Tibial nerve (tissue), 4 donors: ENCODE measurements around the gene HGS.

Experiments used
- CTCF ChIP-seq, 5 experiments: fragments of 200-600 bp in 3 of 5; fragments of 450-650 bp in 2 of 5; sonication (generic) in 3 of 5; IDR thresholded peaks; one replicate each; pipeline ENCODE4 v1.5.1; 2016 to 2019; ENCODE audit warnings: antibody characterized with exemption in 5 of 5, mild to moderate bottlenecking in 3 of 5, moderate library complexity in 2 of 5
- EP300 ChIP-seq, 2 donors: sonication (generic); formaldehyde crosslinking; IDR thresholded peaks; one replicate each; pipeline ENCODE4 v1.6.1; 2017; ENCODE audit warnings: antibody characterized with exemption in 2 of 2, mild to moderate bottlenecking in 1 of 2
- POLR2A ChIP-seq, 2 donors: fragments of 450-650 bp; IDR thresholded peaks; one replicate each; pipeline ENCODE4 v1.6.1; 2017; ENCODE audit warnings: antibody characterized with exemption in 2 of 2, mild to moderate bottlenecking in 2 of 2, moderate library complexity in 2 of 2

- TF ChIP-seq EP300 (IDR thresholded peaks at IDR 0.05): no peak
- TF ChIP-seq CTCF (IDR thresholded peaks at IDR 0.05): no peak
- TF ChIP-seq POLR2A (IDR thresholded peaks at IDR 0.05): no peak
Observed at GRCh38 chr17:81701288-81702071, 17.7 kb downstream of the HGS start.
